Renal pelvis (tissue), 12 donors: ENCODE results near the gene CLRN3. TPM values are rescaled to one million over a fixed set of nuclear protein-coding genes. Genes with fewer than 3 reads are reported as not detected.

Experiments used
- DNase-seq: peaks from one replicate; pipeline ENCODE4 v3.0.0-alpha.2; 2013
- long read RNA-seq, 16 experiments: transcript quantifications; one replicate each; lab custom pipeline, GENCODE V29; 2026
- polyA plus RNA-seq, 3 donors: library from polyadenylated mRNA; unstranded; fragments of 120-200 nt; gene quantifications; one replicate each; pipeline ENCODE4 v1.2.1, GENCODE V29; 2013; ENCODE audit not compliant: insufficient read length in 3 of 3

CLRN3 gene
- polyA plus RNA-seq = 10 to 100 TPM; 19.6 to 22.2 (median 20.4) TPM
- long read RNA-seq, donor 1, transcript CLRN3-201 (3 exons, 1,152 nt) = major isoform, 8 of 16 reads
- long read RNA-seq, donor 1, partial matches to known transcripts = 8 of 16 reads
- long read RNA-seq, donor 1, other reads (novel, unspliced or antisense) = 0 of 16 reads
- long read RNA-seq, donor 2, transcript CLRN3-201 (3 exons, 1,152 nt) = major isoform, 16 of 29 reads
- long read RNA-seq, donor 2, partial matches to known transcripts = 13 of 29 reads
- long read RNA-seq, donor 2, other reads (novel, unspliced or antisense) = 0 of 29 reads
- long read RNA-seq, donor 3, transcript CLRN3-201 (3 exons, 1,152 nt) = major isoform, 8 of 15 reads
- long read RNA-seq, donor 3, partial matches to known transcripts = 7 of 15 reads
- long read RNA-seq, donor 3, other reads (novel, unspliced or antisense) = 0 of 15 reads
- long read RNA-seq, donor 4, transcript CLRN3-201 (3 exons, 1,152 nt) = major isoform, 7 of 24 reads
- long read RNA-seq, donor 4, partial matches to known transcripts = 17 of 24 reads
- long read RNA-seq, donor 4, other reads (novel, unspliced or antisense) = 0 of 24 reads
- long read RNA-seq, donor 5, partial matches to known transcripts = 0 of 2 reads
- long read RNA-seq, donor 5, other reads (novel, unspliced or antisense) = 0 of 2 reads
- long read RNA-seq, donor 6, partial matches to known transcripts = 16 of 18 reads
- long read RNA-seq, donor 6, other reads (novel, unspliced or antisense) = 0 of 18 reads
- long read RNA-seq, donor 7, transcript CLRN3-201 (3 exons, 1,152 nt) = major isoform, 5 of 18 reads
- long read RNA-seq, donor 7, partial matches to known transcripts = 13 of 18 reads
- long read RNA-seq, donor 7, other reads (novel, unspliced or antisense) = 0 of 18 reads
- long read RNA-seq, donor 8 = 0 reads
- long read RNA-seq, donor 9, transcript CLRN3-201 (3 exons, 1,152 nt) = major isoform, 15 of 28 reads
- long read RNA-seq, donor 9, partial matches to known transcripts = 13 of 28 reads
- long read RNA-seq, donor 9, other reads (novel, unspliced or antisense) = 0 of 28 reads
- long read RNA-seq, donor 10, transcript CLRN3-201 (3 exons, 1,152 nt) = major isoform, 6 of 23 reads
- long read RNA-seq, donor 10, partial matches to known transcripts = 17 of 23 reads
- long read RNA-seq, donor 10, other reads (novel, unspliced or antisense) = 0 of 23 reads
- long read RNA-seq, donor 11, partial matches to known transcripts = 0 of 4 reads
- long read RNA-seq, donor 11, other reads (novel, unspliced or antisense) = 0 of 4 reads
- long read RNA-seq, donor 12, transcript CLRN3-201 (3 exons, 1,152 nt) = major isoform, 10 of 20 reads
- long read RNA-seq, donor 12, partial matches to known transcripts = 10 of 20 reads
- long read RNA-seq, donor 12, other reads (novel, unspliced or antisense) = 0 of 20 reads
- long read RNA-seq, donor 13, partial matches to known transcripts = 0 of 3 reads
- long read RNA-seq, donor 13, other reads (novel, unspliced or antisense) = 0 of 3 reads
- long read RNA-seq, donor 14 = 0 reads
- long read RNA-seq, donor 15, transcript CLRN3-201 (3 exons, 1,152 nt) = major isoform, 20 of 62 reads
- long read RNA-seq, donor 15, partial matches to known transcripts = 42 of 62 reads
- long read RNA-seq, donor 15, other reads (novel, unspliced or antisense) = 0 of 62 reads
- long read RNA-seq, donor 16, transcript CLRN3-201 (3 exons, 1,152 nt) = major isoform, 10 of 29 reads
- long read RNA-seq, donor 16, partial matches to known transcripts = 19 of 29 reads
- long read RNA-seq, donor 16, other reads (novel, unspliced or antisense) = 0 of 29 reads

- no peak for DNase-seq
Measured at GRCh38 chr10:127892743-127893142, at the start of gene CLRN3. CLRN3 (minus strand) TSS chr10:127892941; CDS start chr10:127892784, 157 bp downstream.

- no peak for DNase-seq
Measured at GRCh38 chr10:127940866-127941640, 48.3 kb upstream of the CLRN3 start.

GRCh38 chr10:127939786-127940330, 47.1 kb upstream of the CLRN3 start:
- no peak for DNase-seq

GRCh38 chr10:127937915-127938463, 45.2 kb upstream of the CLRN3 start:
- DNase-seq = no peak

GRCh38 chr10:127937069-127937468, 44.3 kb upstream of the CLRN3 start:
- DNase-seq = no peak

- no peak for DNase-seq
Measured at GRCh38 chr10:127935071-127935561, 42.4 kb upstream of the CLRN3 start.

- no peak for DNase-seq
Measured at GRCh38 chr10:127934383-127934782, 41.6 kb upstream of the CLRN3 start.

GRCh38 chr10:127933271-127933670, 40.5 kb upstream of the CLRN3 start:
- DNase-seq = no peak

GRCh38 chr10:127932521-127933270, 40.0 kb upstream of the CLRN3 start:
- DNase-seq = no peak

- no peak for DNase-seq
Measured at GRCh38 chr10:127928021-127928806, 35.5 kb upstream of the CLRN3 start.

GRCh38 chr10:127926455-127926854, 33.7 kb upstream of the CLRN3 start:
- no peak for DNase-seq

GRCh38 chr10:127925471-127926207, 32.9 kb upstream of the CLRN3 start:
- DNase-seq = no peak

GRCh38 chr10:127923646-127924045, 30.9 kb upstream of the CLRN3 start:
- DNase-seq = no peak

- no peak for DNase-seq
Measured at GRCh38 chr10:127922675-127923366, 30.1 kb upstream of the CLRN3 start.

GRCh38 chr10:127922206-127922605, 29.5 kb upstream of the CLRN3 start:
- DNase-seq = no peak

- no peak for DNase-seq
Measured at GRCh38 chr10:127921753-127922145, 29.0 kb upstream of the CLRN3 start.
